IMR-90 (cell line): ENCODE measurements around the gene NAA35. TPM values are rescaled to one million over a fixed set of nuclear protein-coding genes. Genes with fewer than 3 reads are reported as not detected.
A peak's percentile ranks its signal among the peaks of the same experiment; 100 is the strongest.

ENCODE experiments used
- ATAC-seq: fragments of 200-7000 bp; cut with Tn5 transposase; 2 replicates; pipeline ENCODE4 v1.9.1; 2020; ENCODE audit warnings: low read depth, mild to moderate bottlenecking, moderate library complexity
- BruUV-seq: library from RNA; stranded (reverse); fragments of 400-500 nt; replicated peaks from 2 replicates; lab custom pipeline; 2021; lab: Mats Ljungman, UMichigan
- CTCF ChIA-PET: fragments of 300-600 bp; formaldehyde crosslinking; extraction: SDS; loops from one replicate; lab custom pipeline; 2021; ENCODE audit warnings: antibody characterized with exemption; lab: Yijun Ruan, JAX
- POLR2A ChIA-PET: fragments of 300-600 bp; sonication (Branson Sonifier 250); formaldehyde crosslinking; loops from one replicate; lab custom pipeline; 2022; ENCODE audit warnings: antibody characterized with exemption; ENCODE audit not compliant: unreplicated experiment; lab: Charles Lee
- DNase-seq: peaks from one replicate; pipeline ENCODE4 v3.0.0; 2013
- H2AFZ ChIP-seq: replicated peaks from 2 replicates; pipeline ENCODE3; 2013; ENCODE audit warnings: low read length, mild to moderate bottlenecking; ENCODE audit not compliant: poor library complexity
- H2AK5ac ChIP-seq: 2 replicates; pipeline ENCODE4 v1.6.1; 2013; ENCODE audit warnings: low read depth, low read length, inconsistent platforms
- H2AK9ac ChIP-seq: replicated peaks from 2 replicates; pipeline ENCODE3; 2013; ENCODE audit warnings: mild to moderate bottlenecking, low read depth, low read length, moderate library complexity; ENCODE audit not compliant: poor library complexity
- H2BK120ac ChIP-seq: 2 replicates; pipeline ENCODE4 v1.6.1; 2013; ENCODE audit warnings: low read depth, low read length, inconsistent platforms
- H2BK15ac ChIP-seq: 3 replicates; pipeline ENCODE4 v1.6.1; 2013; ENCODE audit warnings: low read depth, low read length, inconsistent platforms
- H2BK20ac ChIP-seq: 2 replicates; pipeline ENCODE4 v1.6.1; 2013; ENCODE audit warnings: low read depth, mild to moderate bottlenecking, inconsistent platforms, low read length, moderate library complexity
- H2BK5ac ChIP-seq: 2 replicates; pipeline ENCODE4 v1.6.1; 2013; ENCODE audit warnings: mild to moderate bottlenecking, low read depth, low read length, inconsistent platforms; ENCODE audit not compliant: poor library complexity, severe bottlenecking
- H3K14ac ChIP-seq: replicated peaks from 2 replicates; pipeline ENCODE4 v1.6.1; 2013; ENCODE audit warnings: low read depth, low read length, inconsistent platforms
- H3K18ac ChIP-seq: 2 replicates; pipeline ENCODE4 v1.6.1; 2013; ENCODE audit warnings: low read depth, low read length, control low read depth
- H3K23ac ChIP-seq: 2 replicates; pipeline ENCODE4 v1.6.1; 2013; ENCODE audit warnings: low read depth, low read length, inconsistent platforms
- H3K27ac ChIP-seq: 2 replicates; pipeline ENCODE4 v1.5.1; 2013; ENCODE audit warnings: mild to moderate bottlenecking, control low read depth, low read length; ENCODE audit not compliant: insufficient read depth
- H3K27me3 ChIP-seq: 2 replicates; pipeline ENCODE4 v1.6.1; 2013; ENCODE audit warnings: low read length; ENCODE audit not compliant: control insufficient read depth, insufficient read depth
- H3K36me3 ChIP-seq: 2 replicates; pipeline ENCODE4 v1.6.1; 2013; ENCODE audit warnings: low read length, mixed read lengths; ENCODE audit not compliant: control insufficient read depth, insufficient read depth
- H3K4ac ChIP-seq: 2 replicates; pipeline ENCODE4 v1.6.1; 2013; ENCODE audit warnings: low read depth, low read length, inconsistent platforms
- H3K4me1 ChIP-seq: 2 replicates; pipeline ENCODE4 v1.6.1; 2013; ENCODE audit warnings: low read length, mixed read lengths; ENCODE audit not compliant: control insufficient read depth, insufficient read depth
- H3K4me2 ChIP-seq: 2 replicates; pipeline ENCODE4 v1.6.1; 2013; ENCODE audit warnings: low read depth, mild to moderate bottlenecking, control low read depth, low read length, moderate library complexity
- H3K4me3 ChIP-seq: 2 replicates; pipeline ENCODE4 v1.5.1; 2013; ENCODE audit warnings: low read depth, mild to moderate bottlenecking, control low read depth, low read length, moderate library complexity; ENCODE audit not compliant: insufficient read depth
- H3K56ac ChIP-seq: 2 replicates; pipeline ENCODE4 v1.6.1; 2013; ENCODE audit warnings: low read length, inconsistent platforms; ENCODE audit not compliant: insufficient read depth; ENCODE audit errors: extremely low read depth
- H3K79me1 ChIP-seq, 2 experiments: 2 replicates each; pipeline ENCODE4 v1.6.1; 2013; ENCODE audit warnings: low read length in 2 of 2, inconsistent platforms in 1 of 2, low read depth in 1 of 2
- H3K9ac ChIP-seq: 2 replicates; pipeline ENCODE4 v1.6.1; 2013; ENCODE audit warnings: low read depth, low read length, control low read depth
- H3K9me1 ChIP-seq: 2 replicates; pipeline ENCODE4 v1.6.1; 2013; ENCODE audit warnings: low read length, inconsistent platforms; ENCODE audit not compliant: insufficient read depth
- H3K9me3 ChIP-seq: 2 replicates; pipeline ENCODE4 v1.6.1; 2013; ENCODE audit warnings: low read length; ENCODE audit not compliant: control insufficient read depth, insufficient read depth
- H4K20me1 ChIP-seq: 2 replicates; pipeline ENCODE4 v1.6.1; 2013; ENCODE audit warnings: low read length, inconsistent platforms; ENCODE audit not compliant: insufficient read depth
- H4K5ac ChIP-seq: 2 replicates; pipeline ENCODE4 v1.6.1; 2013; ENCODE audit warnings: mild to moderate bottlenecking, low read depth, low read length, control low read depth
- H4K8ac ChIP-seq, 2 experiments: 2 replicates each; pipeline ENCODE4 v1.6.1; 2013; ENCODE audit warnings: low read depth in 2 of 2, low read length in 2 of 2, control low read depth in 1 of 2, inconsistent platforms in 1 of 2
- H4K91ac ChIP-seq: 2 replicates; pipeline ENCODE4 v1.6.1; 2013; ENCODE audit warnings: low read depth, low read length, inconsistent platforms; ENCODE audit not compliant: insufficient read depth
- BHLHE40 ChIP-seq: fragments of 150-350 bp; IDR thresholded peaks from 2 replicates; pipeline ENCODE4 v1.6.1; 2016; ENCODE audit warnings: mild to moderate bottlenecking, low read depth, low read length
- CEBPB ChIP-seq: IDR thresholded peaks from 2 replicates; pipeline ENCODE4 v1.6.1; 2012; ENCODE audit warnings: low read depth, low read length, improper control_type of control experiment
- CHD1 ChIP-seq: IDR thresholded peaks from 2 replicates; pipeline ENCODE4 v1.6.1; 2012; ENCODE audit warnings: low read depth, low read length, improper control_type of control experiment
- ELK1 ChIP-seq: fragments of 150-350 bp; IDR thresholded peaks from 2 replicates; pipeline ENCODE4 v1.6.1; 2016; ENCODE audit warnings: low read depth, mild to moderate bottlenecking, low read length, moderate library complexity, borderline replicate concordance
- FOS ChIP-seq: fragments of 150-350 bp; IDR thresholded peaks from 2 replicates; pipeline ENCODE4 v1.6.1; 2016; ENCODE audit warnings: low read depth, low read length
- MAFK ChIP-seq: IDR thresholded peaks from 2 replicates; pipeline ENCODE4 v1.6.1; 2012; ENCODE audit warnings: low read depth, low read length, improper control_type of control experiment
- MAZ ChIP-seq: IDR thresholded peaks from 2 replicates; pipeline ENCODE4 v1.6.1; 2012; ENCODE audit warnings: low read depth, mild to moderate bottlenecking, low read length, improper control_type of control experiment, moderate library complexity, borderline replicate concordance
- MXI1 ChIP-seq: IDR thresholded peaks from 2 replicates; pipeline ENCODE4 v1.6.1; 2012; ENCODE audit warnings: low read depth, mild to moderate bottlenecking, low read length, moderate library complexity, borderline replicate concordance
- RCOR1 ChIP-seq: IDR thresholded peaks from 2 replicates; pipeline ENCODE4 v1.6.1; 2012; ENCODE audit warnings: mild to moderate bottlenecking, low read length, improper control_type of control experiment; ENCODE audit not compliant: insufficient replicate concordance
- RFX5 ChIP-seq: IDR thresholded peaks from 2 replicates; pipeline ENCODE4 v1.8.0; 2012; ENCODE audit warnings: low read depth, mild to moderate bottlenecking, low read length, moderate library complexity
- WGBS, 2 experiments: methylation state at CpG; one replicate each; pipeline versions ENCODE4 v1.1.5 to v1.1.7; 2013; ENCODE audit warnings: missing lambda C conversion rate in 2 of 2; ENCODE audit not compliant: insufficient read length in 1 of 2; ENCODE audit errors: extremely low coverage in 2 of 2; 5-methylcytosine and 5-hydroxymethylcytosine counted together
- dilution Hi-C: fragments of 300-500 bp; cut with HindIII; formaldehyde crosslinking; loops from one replicate; pipeline ENCODE4 v1.14.3; 2018; ENCODE audit warnings: low sequenced_read_pairs; ENCODE audit not compliant: unreplicated experiment
- in situ Hi-C: fragments of 300-500 bp; cut with MboI; formaldehyde crosslinking; loops from 3 replicates; pipeline ENCODE4 v1.14.3; 2019; ENCODE audit warnings: low sequenced_read_pairs, inconsistent platforms, mixed read lengths
- intact Hi-C: fragments of 100-400 bp; cut with micrococcal nuclease; formaldehyde crosslinking; loops from 2 replicates; pipeline ENCODE4 v1.10.0; 2022
- polyA plus RNA-seq, 3 experiments: library from polyadenylated mRNA; depleted of rRNA; stranded (reverse); fragments of >200 nt; gene quantifications; 2 replicates each; pipeline ENCODE4 v1.2.3, GENCODE V29; 2012; ENCODE audit warnings: low replicate concordance in 1 of 3
- total RNA-seq: library from RNA; depleted of rRNA; stranded (reverse); fragments of >200 nt; gene quantifications from 2 replicates; pipeline ENCODE4 v1.2.3, GENCODE V29; 2012

Gene NAA35
- total and polyA plus RNA-seq, 2 of the 4 experiments (the other 2 are of a cell fraction): 13.1 to 16.5 TPM

GRCh38 chr9:86052556-86053468 lies 111.9 kb downstream of the NAA35 start:
- in situ Hi-C loops (no loop called here), dilution Hi-C loops (no loop called here), intact Hi-C loops (no loop called here)
- Histone ChIP-seq H3K27me3 (no peaks in the 10 kb centered on the region), H3K23ac (no peak overlapping the region), H3K4me3 (no peak overlapping the region), H3K9ac (no peak overlapping the region), H4K91ac (no peak overlapping the region), H3K4me2 (no peak overlapping the region), H2BK20ac (no peak overlapping the region), H2BK5ac (peak overlapping the region; percentile 72), H3K9me1 (peaks cover 14% of the 10 kb centered on the region), H2AK9ac (peak overlapping the region; percentile 50), H2BK15ac (no peak overlapping the region), H3K27ac (no peak overlapping the region), H4K5ac (no peak overlapping the region), H3K79me1 (peaks cover 9 to 15% of the 10 kb centered on the region in 2 experiments; a peak in 3 of 4 replicates), H3K9me3 (no peaks in the 10 kb centered on the region), H2AFZ (peak overlapping the region; percentile 58), H3K4me1 (no peaks in the 10 kb centered on the region), H4K8ac (no peak overlapping the region), H4K20me1 (no peaks in the 10 kb centered on the region), H2BK120ac (no peak overlapping the region), H3K14ac (no peak overlapping the region), H3K36me3 (no peaks in the 10 kb centered on the region), H2AK5ac (no peak overlapping the region), H3K4ac (no peak overlapping the region), H3K56ac (no peak overlapping the region), H3K18ac (no peak overlapping the region)
- ChIA-PET CTCF (no interaction called here), POLR2A (no interaction called here)
- ATAC-seq (no peak), DNase-seq (no peak)
- no TSS peak for BruUV-seq
- TF ChIP-seq CEBPB: no peak
- TF ChIP-seq FOS: no peak
- no peak for TF ChIP-seq MAFK
- TF ChIP-seq BHLHE40: no peak
- TF ChIP-seq MXI1: no peak
- TF ChIP-seq CHD1: no peak
- TF ChIP-seq ELK1: no peak
- TF ChIP-seq RCOR1: no peak
- TF ChIP-seq RFX5: no peak
- TF ChIP-seq MAZ: no peak
- WGBS, 2 experiments: 78 to 100% methylated on average over 1 to 8 of the region's 21 CpGs
